SK-N-SH treated with all-trans-retinoic acid at 6 μM for 48 hours (cell line): Measurements from ENCODE around the gene CNTNAP2.

Experiments used
- ATAC-seq: fragments of 200-7000 bp; cut with Tn5 transposase; 3 replicates; pipeline ENCODE4 v1.9.1; 2020; ENCODE audit warnings: mild to moderate bottlenecking, moderate library complexity
- CSDC2 ChIP-seq: fragments of 250-450 bp; sonication (Bioruptor Pico); IDR thresholded peaks from 2 replicates; pipeline ENCODE4 v1.5.0; 2020; ENCODE audit warnings: mild to moderate bottlenecking, moderate library complexity
- ESRRG ChIP-seq: fragments of 250-450 bp; sonication (Bioruptor Pico); IDR thresholded peaks from 2 replicates; pipeline ENCODE4 v1.6.1; 2021; ENCODE audit warnings: mild to moderate bottlenecking
- GLIS3 ChIP-seq: fragments of 250-450 bp; sonication (Bioruptor Pico); IDR thresholded peaks from 2 replicates; pipeline ENCODE4 v1.5.0; 2020; ENCODE audit warnings: mild to moderate bottlenecking, moderate library complexity
- ISL1 ChIP-seq: fragments of 250-450 bp; sonication (Bioruptor Pico); IDR thresholded peaks from 2 replicates; pipeline ENCODE4 v2.1.2; 2022; ENCODE audit warnings: mild to moderate bottlenecking, moderate library complexity
- OSR1 ChIP-seq: fragments of 250-450 bp; sonication (Bioruptor Pico); IDR thresholded peaks from 2 replicates; pipeline ENCODE4 v1.8.0; 2022; ENCODE audit warnings: moderate library complexity, mild to moderate bottlenecking, inconsistent platforms
- PPARA ChIP-seq: fragments of 250-450 bp; sonication (Bioruptor Pico); IDR thresholded peaks from 2 replicates; pipeline ENCODE4 v1.5.0; 2020; ENCODE audit warnings: mild to moderate bottlenecking, borderline replicate concordance
- RARB ChIP-seq: fragments of 250-450 bp; sonication (Bioruptor Pico); IDR thresholded peaks from 2 replicates; pipeline ENCODE4 v1.8.0; 2021; ENCODE audit warnings: mild to moderate bottlenecking, moderate library complexity
- SNAI2 ChIP-seq: fragments of 250-450 bp; sonication (Bioruptor Pico); IDR thresholded peaks from 2 replicates; pipeline ENCODE4 v1.5.0; 2020; ENCODE audit warnings: mild to moderate bottlenecking, moderate library complexity
- TCF4 ChIP-seq: fragments of 250-450 bp; sonication (Bioruptor Pico); IDR thresholded peaks from 2 replicates; pipeline ENCODE4 v1.8.0; 2021; ENCODE audit warnings: mild to moderate bottlenecking, moderate library complexity, borderline replicate concordance
- TOX ChIP-seq: fragments of 250-450 bp; sonication (Bioruptor Pico); IDR thresholded peaks from 2 replicates; pipeline ENCODE4 v1.8.0; 2021; ENCODE audit warnings: mild to moderate bottlenecking, moderate library complexity, borderline replicate concordance
- ZFP30 ChIP-seq: fragments of 450-650 bp; formaldehyde crosslinking; IDR thresholded peaks from 2 replicates; pipeline ENCODE4 v1.5.0; 2022; ENCODE audit warnings: mild to moderate bottlenecking, moderate library complexity
- ZNF565 ChIP-seq: fragments of 450-650 bp; formaldehyde crosslinking; conservative IDR thresholded peaks from 2 replicates; pipeline ENCODE4 v1.5.0; 2020; ENCODE audit warnings: low read depth, mild to moderate bottlenecking, moderate library complexity
- ZNF70 ChIP-seq: fragments of 450-650 bp; formaldehyde crosslinking; IDR thresholded peaks from 2 replicates; pipeline ENCODE4 v1.5.0; 2020; ENCODE audit warnings: mild to moderate bottlenecking, moderate library complexity
- ZNF8 ChIP-seq: fragments of 450-650 bp; formaldehyde crosslinking; IDR thresholded peaks from 2 replicates; pipeline ENCODE4 v1.5.0; 2020; ENCODE audit warnings: mild to moderate bottlenecking, moderate library complexity
- TF ChIP-seq, protein P1 (sequence below): fragments of 250-450 bp; sonication (Bioruptor Pico); IDR thresholded peaks from 2 replicates; pipeline ENCODE4 v1.8.0; 2021; ENCODE audit warnings: low read depth, mild to moderate bottlenecking, moderate library complexity, borderline replicate concordance
- TF ChIP-seq, protein P2 (sequence below): fragments of 250-450 bp; sonication (Bioruptor Pico); IDR thresholded peaks from 2 replicates; pipeline ENCODE4 v1.8.0; 2020; ENCODE audit warnings: mild to moderate bottlenecking, moderate library complexity, borderline replicate concordance
- TF ChIP-seq, protein P3 (sequence below): fragments of 250-450 bp; sonication (Bioruptor Pico); IDR thresholded peaks from 2 replicates; pipeline ENCODE4 v1.5.0; 2020; ENCODE audit warnings: mild to moderate bottlenecking, moderate library complexity
- TF ChIP-seq, protein P4 (sequence below): fragments of 250-450 bp; sonication (Bioruptor Pico); IDR thresholded peaks from 2 replicates; pipeline ENCODE4 v1.5.1; 2020; ENCODE audit warnings: low read depth, mild to moderate bottlenecking, moderate library complexity

CNTNAP2 gene

DNA sequence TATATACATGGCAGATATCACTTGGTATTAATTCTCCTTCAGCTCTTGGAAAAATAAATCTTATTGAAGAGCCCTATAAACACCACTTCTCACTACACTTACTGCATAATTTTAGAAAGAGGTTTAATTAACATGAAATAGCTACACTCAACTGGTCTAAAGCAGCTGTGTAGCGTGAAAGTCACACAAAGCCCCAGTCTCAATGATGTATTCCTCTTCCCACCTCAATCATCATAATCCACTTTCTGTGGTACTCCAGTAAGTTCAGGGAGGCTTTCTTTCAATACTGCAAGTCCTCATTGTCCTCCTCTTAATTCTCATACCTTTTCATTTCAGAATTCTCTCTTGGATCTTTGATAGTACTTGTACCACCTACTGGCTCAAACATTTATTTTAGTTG, 688.0 kb downstream of the CNTNAP2 start (continued):
- TF ChIP-seq, protein P1, sequence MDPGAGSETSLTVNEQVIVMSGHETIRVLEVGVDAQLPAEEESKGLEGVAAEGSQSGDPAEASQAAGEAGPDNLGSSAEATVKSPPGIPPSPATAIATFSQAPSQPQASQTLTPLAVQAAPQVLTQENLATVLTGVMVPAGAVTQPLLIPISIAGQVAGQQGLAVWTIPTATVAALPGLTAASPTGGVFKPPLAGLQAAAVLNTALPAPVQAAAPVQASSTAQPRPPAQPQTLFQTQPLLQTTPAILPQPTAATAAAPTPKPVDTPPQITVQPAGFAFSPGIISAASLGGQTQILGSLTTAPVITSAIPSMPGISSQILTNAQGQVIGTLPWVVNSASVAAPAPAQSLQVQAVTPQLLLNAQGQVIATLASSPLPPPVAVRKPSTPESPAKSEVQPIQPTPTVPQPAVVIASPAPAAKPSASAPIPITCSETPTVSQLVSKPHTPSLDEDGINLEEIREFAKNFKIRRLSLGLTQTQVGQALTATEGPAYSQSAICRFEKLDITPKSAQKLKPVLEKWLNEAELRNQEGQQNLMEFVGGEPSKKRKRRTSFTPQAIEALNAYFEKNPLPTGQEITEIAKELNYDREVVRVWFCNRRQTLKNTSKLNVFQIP (CRISPR knock-in tag): no peak
- no peak for TF ChIP-seq RARB (CRISPR knock-in tag)
- no peak for TF ChIP-seq TCF4 (CRISPR knock-in tag)
- TF ChIP-seq, protein P2, sequence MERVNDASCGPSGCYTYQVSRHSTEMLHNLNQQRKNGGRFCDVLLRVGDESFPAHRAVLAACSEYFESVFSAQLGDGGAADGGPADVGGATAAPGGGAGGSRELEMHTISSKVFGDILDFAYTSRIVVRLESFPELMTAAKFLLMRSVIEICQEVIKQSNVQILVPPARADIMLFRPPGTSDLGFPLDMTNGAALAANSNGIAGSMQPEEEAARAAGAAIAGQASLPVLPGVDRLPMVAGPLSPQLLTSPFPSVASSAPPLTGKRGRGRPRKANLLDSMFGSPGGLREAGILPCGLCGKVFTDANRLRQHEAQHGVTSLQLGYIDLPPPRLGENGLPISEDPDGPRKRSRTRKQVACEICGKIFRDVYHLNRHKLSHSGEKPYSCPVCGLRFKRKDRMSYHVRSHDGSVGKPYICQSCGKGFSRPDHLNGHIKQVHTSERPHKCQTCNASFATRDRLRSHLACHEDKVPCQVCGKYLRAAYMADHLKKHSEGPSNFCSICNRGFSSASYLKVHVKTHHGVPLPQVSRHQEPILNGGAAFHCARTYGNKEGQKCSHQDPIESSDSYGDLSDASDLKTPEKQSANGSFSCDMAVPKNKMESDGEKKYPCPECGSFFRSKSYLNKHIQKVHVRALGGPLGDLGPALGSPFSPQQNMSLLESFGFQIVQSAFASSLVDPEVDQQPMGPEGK (CRISPR knock-in tag): no peak
- TF ChIP-seq ZNF8: no peak
- TF ChIP-seq, protein P3, sequence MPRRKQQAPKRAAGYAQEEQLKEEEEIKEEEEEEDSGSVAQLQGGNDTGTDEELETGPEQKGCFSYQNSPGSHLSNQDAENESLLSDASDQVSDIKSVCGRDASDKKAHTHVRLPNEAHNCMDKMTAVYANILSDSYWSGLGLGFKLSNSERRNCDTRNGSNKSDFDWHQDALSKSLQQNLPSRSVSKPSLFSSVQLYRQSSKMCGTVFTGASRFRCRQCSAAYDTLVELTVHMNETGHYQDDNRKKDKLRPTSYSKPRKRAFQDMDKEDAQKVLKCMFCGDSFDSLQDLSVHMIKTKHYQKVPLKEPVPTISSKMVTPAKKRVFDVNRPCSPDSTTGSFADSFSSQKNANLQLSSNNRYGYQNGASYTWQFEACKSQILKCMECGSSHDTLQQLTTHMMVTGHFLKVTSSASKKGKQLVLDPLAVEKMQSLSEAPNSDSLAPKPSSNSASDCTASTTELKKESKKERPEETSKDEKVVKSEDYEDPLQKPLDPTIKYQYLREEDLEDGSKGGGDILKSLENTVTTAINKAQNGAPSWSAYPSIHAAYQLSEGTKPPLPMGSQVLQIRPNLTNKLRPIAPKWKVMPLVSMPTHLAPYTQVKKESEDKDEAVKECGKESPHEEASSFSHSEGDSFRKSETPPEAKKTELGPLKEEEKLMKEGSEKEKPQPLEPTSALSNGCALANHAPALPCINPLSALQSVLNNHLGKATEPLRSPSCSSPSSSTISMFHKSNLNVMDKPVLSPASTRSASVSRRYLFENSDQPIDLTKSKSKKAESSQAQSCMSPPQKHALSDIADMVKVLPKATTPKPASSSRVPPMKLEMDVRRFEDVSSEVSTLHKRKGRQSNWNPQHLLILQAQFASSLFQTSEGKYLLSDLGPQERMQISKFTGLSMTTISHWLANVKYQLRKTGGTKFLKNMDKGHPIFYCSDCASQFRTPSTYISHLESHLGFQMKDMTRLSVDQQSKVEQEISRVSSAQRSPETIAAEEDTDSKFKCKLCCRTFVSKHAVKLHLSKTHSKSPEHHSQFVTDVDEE: no peak
- no peak for TF ChIP-seq ISL1 (CRISPR knock-in tag)
- TF ChIP-seq, protein P4, sequence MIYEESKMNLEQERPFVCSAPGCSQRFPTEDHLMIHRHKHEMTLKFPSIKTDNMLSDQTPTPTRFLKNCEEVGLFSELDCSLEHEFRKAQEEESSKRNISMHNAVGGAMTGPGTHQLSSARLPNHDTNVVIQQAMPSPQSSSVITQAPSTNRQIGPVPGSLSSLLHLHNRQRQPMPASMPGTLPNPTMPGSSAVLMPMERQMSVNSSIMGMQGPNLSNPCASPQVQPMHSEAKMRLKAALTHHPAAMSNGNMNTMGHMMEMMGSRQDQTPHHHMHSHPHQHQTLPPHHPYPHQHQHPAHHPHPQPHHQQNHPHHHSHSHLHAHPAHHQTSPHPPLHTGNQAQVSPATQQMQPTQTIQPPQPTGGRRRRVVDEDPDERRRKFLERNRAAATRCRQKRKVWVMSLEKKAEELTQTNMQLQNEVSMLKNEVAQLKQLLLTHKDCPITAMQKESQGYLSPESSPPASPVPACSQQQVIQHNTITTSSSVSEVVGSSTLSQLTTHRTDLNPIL: no peak
- no peak for TF ChIP-seq ZFP30 (CRISPR knock-in tag)
- no peak for TF ChIP-seq ESRRG

DNA sequence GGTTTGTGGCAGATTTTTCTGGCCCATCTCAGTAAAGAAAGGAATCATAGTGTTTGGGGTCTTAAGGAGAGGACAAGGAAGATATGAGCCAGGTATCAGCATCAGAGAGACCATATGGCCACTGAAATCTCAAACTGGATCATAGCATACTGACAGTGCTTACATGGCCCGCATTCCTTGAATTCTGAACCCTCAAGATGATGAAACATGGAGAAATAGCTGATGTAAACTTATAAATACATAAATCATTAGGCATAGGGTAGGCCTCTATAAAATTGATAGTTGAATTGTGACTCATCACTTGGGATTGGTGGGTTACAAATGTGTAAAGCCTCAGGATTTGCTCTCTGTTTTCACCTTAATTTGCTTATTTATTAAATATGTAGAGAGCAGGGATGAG, 688.5 kb downstream of the CNTNAP2 start:
- no peak for TF ChIP-seq CSDC2
- no peak for TF ChIP-seq TOX (CRISPR knock-in tag)
- no peak for TF ChIP-seq ZFP30 (CRISPR knock-in tag)
- no peak for ATAC-seq

DNA sequence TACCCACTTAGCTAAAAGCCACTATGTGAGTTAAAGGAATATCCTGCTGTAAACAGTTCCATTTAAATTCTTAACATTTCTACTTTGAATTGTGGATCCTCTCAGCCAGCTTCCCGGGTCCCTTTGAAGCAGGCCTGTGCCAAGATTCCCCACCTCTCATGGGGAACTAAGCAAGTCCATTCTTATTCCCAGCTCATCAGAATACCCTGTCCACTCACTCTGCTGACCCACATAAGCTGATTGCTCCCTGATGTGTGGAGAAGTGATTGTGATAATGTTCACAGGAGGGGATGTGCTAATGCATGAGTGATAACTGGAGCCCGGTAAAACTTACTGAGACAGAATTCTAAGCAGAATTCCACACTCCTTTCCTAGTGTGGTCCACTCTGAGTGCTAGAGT, 709.7 kb downstream of the CNTNAP2 start:
- TF ChIP-seq, protein P4: no peak
- peak; percentile 54; the same call in 1 of the 2 replicates for TF ChIP-seq ISL1 (CRISPR knock-in tag)
- TF ChIP-seq, all 23 proteins: peak for 1
- no peak for ATAC-seq

DNA sequence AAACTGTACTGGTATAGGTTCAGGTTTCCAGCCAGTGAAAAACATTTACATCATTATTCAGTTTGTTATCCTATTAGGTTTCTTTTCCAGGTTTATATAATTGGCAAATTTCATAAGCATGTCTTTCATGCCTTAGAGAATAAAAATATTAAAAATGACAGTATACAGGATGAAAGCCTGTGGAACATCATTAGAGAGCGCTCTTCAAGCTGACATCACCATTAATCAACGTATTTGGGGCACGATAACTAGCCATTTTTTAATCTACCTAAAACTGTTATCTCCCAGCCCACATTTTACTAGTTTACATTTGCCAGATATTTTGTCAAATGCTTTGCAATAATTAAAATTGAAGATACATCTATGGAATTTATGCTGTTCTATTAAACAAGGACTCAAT, 714.1 kb downstream of the CNTNAP2 start:
- peak; percentile 20; the same call in 1 of the 3 replicates for ATAC-seq
- TF ChIP-seq ISL1 (CRISPR knock-in tag) (peak; percentile 82), SNAI2 (CRISPR knock-in tag) (no peak), PPARA (CRISPR knock-in tag) (no peak), ZNF70 (0 out of 2 replicates have a peak, but pooled peaks have one; percentile 11), GLIS3 (CRISPR knock-in tag) (no peak), OSR1 (CRISPR knock-in tag) (no peak), RARB (CRISPR knock-in tag) (no peak), TCF4 (CRISPR knock-in tag) (peak; percentile 83), TOX (CRISPR knock-in tag) (0 out of 2 replicates have a peak, but pooled peaks have one; percentile 14), ZNF565 (CRISPR knock-in tag) (0 out of 2 replicates have a peak, but pooled peaks have one; percentile 15)
- TF ChIP-seq, protein P4: no peak
- TF ChIP-seq, protein P1 (CRISPR knock-in tag): no peak
- TF ChIP-seq, protein P3: peak; percentile 91
